ENCODE measurements around the gene PPARD.

The PPARD gene

DNA sequence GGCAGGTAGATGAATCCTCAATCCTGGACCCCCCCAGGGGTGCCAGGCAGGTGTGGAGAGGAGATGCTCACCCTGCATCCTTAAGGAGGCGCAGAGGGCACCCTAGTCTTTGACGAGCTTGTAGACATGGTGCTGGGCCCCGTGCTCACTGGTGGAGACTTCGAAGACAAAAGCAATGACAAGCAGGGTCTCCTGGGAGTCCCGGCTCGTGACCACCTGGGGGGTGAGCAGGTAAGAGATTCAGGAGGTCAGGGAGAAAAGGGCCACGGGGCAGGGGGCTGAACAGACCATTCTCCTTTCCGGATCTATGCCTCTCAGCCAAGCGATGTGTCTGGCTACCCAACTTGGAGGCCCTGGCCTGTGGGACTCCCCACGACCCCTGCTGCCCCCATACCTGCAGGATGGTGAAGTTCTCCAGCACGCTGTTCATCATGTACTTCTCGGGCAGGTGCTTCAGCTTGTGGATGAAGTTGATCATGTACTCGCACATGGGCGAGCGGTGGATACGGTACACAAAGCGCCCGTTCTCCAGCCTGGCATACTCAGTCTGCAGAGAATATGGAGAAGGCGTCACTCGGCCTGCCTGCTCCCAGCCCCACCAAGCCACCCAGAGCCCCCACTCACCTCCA lies 132.7 kb downstream of the PPARD start:
- DNase-seq: no peak

DNA sequence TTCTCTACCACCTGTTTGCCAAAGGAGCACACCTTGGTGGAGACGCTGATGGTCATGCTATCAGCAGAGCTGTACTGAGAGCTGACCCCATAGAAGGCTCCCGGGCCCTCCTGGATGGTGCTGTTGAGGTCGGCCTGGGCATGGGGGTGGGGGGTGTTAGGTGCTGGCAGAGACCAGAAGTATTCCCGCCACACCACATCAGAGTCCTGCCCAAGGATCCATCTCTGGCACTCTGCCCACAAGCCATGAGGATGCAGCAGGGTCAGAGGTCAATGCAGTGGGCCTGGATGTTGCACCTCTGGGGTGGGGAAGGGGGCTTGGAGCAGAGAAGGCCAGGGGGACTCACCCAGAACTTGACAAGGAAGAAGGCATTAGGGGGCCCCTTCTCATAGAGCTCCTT lies 133.2 kb downstream of the PPARD start:
- DNase-seq: no peak

DNA sequence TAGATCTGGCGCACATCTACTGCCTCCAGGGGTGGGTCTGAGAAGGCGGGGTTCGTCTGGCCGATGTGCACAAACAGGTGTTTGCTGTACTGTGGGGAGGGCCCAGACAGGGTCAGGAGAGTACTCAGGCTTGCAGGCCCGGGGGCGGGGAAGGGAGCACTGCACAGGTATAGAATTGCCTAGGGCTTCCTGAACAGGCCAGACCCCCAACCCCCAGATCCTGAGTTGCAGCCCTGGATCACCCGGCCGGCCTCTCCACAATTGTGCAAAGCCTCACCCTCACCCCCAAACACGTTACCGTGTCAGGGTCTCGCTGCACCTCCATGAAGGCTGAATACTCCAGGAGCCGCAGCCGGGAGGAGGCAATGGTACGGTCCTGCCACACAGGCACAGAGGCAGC lies 133.6 kb downstream of the PPARD start:
- no peak for DNase-seq

DNA sequence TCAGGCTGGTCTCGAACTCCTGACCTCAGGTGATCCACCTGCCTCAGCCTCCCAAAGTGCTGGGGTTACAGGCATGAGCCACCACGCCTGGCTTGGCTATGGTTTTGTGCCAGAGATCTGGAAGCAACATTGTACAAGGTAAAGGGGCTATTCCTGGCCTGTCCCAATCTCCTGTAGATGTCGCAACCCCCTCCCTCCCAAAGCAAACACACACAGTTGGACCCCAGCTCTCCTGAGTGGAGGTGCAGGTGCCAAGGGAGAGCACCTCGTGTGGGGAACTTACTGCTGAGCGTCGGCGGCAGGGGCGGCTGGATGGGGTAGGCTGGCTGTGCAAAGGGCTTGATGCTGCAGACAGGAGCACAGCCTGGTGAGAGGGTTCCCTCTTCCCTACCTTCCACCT lies 134.7 kb downstream of the PPARD start:
- no peak for DNase-seq

Data from hematopoietic multipotent progenitor cell treated with erythropoietin and hydrocortisone succinate and interleukin-3 and kit ligand, for 8 days (in vitro differentiated cells).